MM.1S (cell line): Measurements from ENCODE around the gene DNAJC15.

Experiments
- DNase-seq: peaks from one replicate; pipeline ENCODE4 v3.0.0-alpha.2; 2015
- H2AFZ ChIP-seq: fragments of 300-600 bp; sonication (generic); 2 replicates; pipeline ENCODE4 v1.6.0; 2016; ENCODE audit warnings: antibody characterized with exemption, low read length
- H3F3A ChIP-seq: fragments of 300-600 bp; sonication (generic); 2 replicates; pipeline ENCODE4 v1.6.1; 2016; ENCODE audit warnings: mild to moderate bottlenecking, antibody characterized with exemption, low read length, moderate library complexity, mixed read lengths; ENCODE audit not compliant: insufficient read depth
- H3K27ac ChIP-seq: fragments of 300-600 bp; sonication (generic); 2 replicates; pipeline ENCODE4 v1.5.1; 2016; ENCODE audit warnings: mild to moderate bottlenecking, low read length
- H3K27me3 ChIP-seq: fragments of 300-600 bp; sonication (generic); replicated peaks from 2 replicates; pipeline ENCODE4 v1.6.0; 2016; ENCODE audit warnings: low read length; ENCODE audit not compliant: insufficient read depth
- H3K36me3 ChIP-seq: fragments of 300-600 bp; sonication (generic); replicated peaks from 2 replicates; pipeline ENCODE4 v1.6.1; 2016; ENCODE audit warnings: mild to moderate bottlenecking, low read length, mixed read lengths; ENCODE audit not compliant: insufficient read depth
- H3K4me1 ChIP-seq: fragments of 300-600 bp; sonication (generic); 2 replicates; pipeline ENCODE4 v1.6.1; 2016; ENCODE audit warnings: low read length, mixed read lengths
- H3K4me2 ChIP-seq: fragments of 300-600 bp; sonication (generic); 2 replicates; pipeline ENCODE4 v1.6.0; 2016; ENCODE audit warnings: low read depth, low read length
- H3K4me3 ChIP-seq: fragments of 300-600 bp; sonication (generic); 2 replicates; pipeline ENCODE4 v1.5.1; 2016; ENCODE audit warnings: low read length, mixed read lengths
- H3K79me2 ChIP-seq: fragments of 300-600 bp; sonication (generic); 2 replicates; pipeline ENCODE4 v1.6.1; 2016; ENCODE audit warnings: mixed run types, low read length, mixed read lengths
- H3K9ac ChIP-seq: fragments of 300-600 bp; sonication (generic); 2 replicates; pipeline ENCODE4 v1.6.1; 2016; ENCODE audit warnings: low read length, mixed read lengths
- H3K9me2 ChIP-seq: fragments of 300-600 bp; sonication (generic); replicated peaks from 2 replicates; pipeline ENCODE4 v1.6.1; 2016; ENCODE audit warnings: mild to moderate bottlenecking, low read length, mixed read lengths; ENCODE audit not compliant: insufficient read depth
- H3K9me3 ChIP-seq: fragments of 300-600 bp; sonication (generic); replicated peaks from 2 replicates; pipeline ENCODE4 v1.6.1; 2016; ENCODE audit warnings: mild to moderate bottlenecking, low read length, mixed read lengths; ENCODE audit not compliant: insufficient read depth
- H4K20me1 ChIP-seq: fragments of 300-600 bp; sonication (generic); 2 replicates; pipeline ENCODE4 v1.6.1; 2016; ENCODE audit warnings: mild to moderate bottlenecking, low read length, moderate library complexity, mixed read lengths; ENCODE audit not compliant: insufficient read depth
- EZH2 ChIP-seq: fragments of 300-600 bp; sonication (generic); optimal IDR thresholded peaks from 2 replicates; pipeline ENCODE3; 2017; ENCODE audit warnings: low read depth, mild to moderate bottlenecking, antibody characterized with exemption, low read length, mixed read lengths
- EZH2phosphoT487 ChIP-seq: fragments of 300-600 bp; sonication (generic); IDR thresholded peaks from 2 replicates; pipeline ENCODE4 v1.6.1; 2018; ENCODE audit warnings: antibody characterized with exemption, low read length
- TF ChIP-seq, protein P1 (sequence below): fragments of 300-600 bp; sonication (generic); IDR thresholded peaks from 2 replicates; pipeline ENCODE4 v1.5.1; 2016; ENCODE audit warnings: antibody characterized with exemption, low read length, mixed read lengths

The DNAJC15 gene

DNA sequence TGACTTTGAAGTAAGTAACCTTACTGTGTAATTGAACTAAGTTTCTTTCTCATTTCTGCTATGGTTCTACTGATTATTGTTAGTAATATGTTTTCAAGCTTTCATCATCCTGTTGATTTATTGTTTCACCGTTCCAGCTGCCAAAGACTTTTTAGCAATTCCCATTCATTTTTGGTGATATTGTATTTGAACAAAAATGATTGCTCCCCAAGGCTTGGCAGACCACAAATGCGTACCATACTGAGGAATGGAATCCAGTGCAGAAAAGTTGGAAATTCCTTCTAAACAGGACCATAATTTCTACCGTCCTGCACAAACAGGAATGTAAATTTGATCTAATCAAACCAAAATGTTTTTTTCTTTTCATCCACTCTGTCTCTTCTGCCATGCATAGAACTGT lies 42.1 kb upstream of the DNAJC15 start:
- no peak overlapping the region for H2AFZ ChIP-seq
- no peaks in the 10 kb centered on the region for H3K9me2 ChIP-seq
- no peaks in the 10 kb centered on the region for H3K27me3 ChIP-seq
- H3K27ac ChIP-seq = no peak overlapping the region
- TF ChIP-seq, protein P1, sequence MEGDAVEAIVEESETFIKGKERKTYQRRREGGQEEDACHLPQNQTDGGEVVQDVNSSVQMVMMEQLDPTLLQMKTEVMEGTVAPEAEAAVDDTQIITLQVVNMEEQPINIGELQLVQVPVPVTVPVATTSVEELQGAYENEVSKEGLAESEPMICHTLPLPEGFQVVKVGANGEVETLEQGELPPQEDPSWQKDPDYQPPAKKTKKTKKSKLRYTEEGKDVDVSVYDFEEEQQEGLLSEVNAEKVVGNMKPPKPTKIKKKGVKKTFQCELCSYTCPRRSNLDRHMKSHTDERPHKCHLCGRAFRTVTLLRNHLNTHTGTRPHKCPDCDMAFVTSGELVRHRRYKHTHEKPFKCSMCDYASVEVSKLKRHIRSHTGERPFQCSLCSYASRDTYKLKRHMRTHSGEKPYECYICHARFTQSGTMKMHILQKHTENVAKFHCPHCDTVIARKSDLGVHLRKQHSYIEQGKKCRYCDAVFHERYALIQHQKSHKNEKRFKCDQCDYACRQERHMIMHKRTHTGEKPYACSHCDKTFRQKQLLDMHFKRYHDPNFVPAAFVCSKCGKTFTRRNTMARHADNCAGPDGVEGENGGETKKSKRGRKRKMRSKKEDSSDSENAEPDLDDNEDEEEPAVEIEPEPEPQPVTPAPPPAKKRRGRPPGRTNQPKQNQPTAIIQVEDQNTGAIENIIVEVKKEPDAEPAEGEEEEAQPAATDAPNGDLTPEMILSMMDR = no peak
- no peak for TF ChIP-seq EZH2
- no peak for TF ChIP-seq EZH2phosphoT487
- no peak overlapping the region for H3K4me2 ChIP-seq
- H3K4me1 ChIP-seq = no peaks in the 10 kb centered on the region
- H3K9ac ChIP-seq = no peak overlapping the region
- H3K4me3 ChIP-seq = no peak overlapping the region
- no peaks in the 10 kb centered on the region for H3F3A ChIP-seq
- DNase-seq = no peak
- no peaks in the 10 kb centered on the region for H4K20me1 ChIP-seq
- H3K9me3 ChIP-seq = no peaks in the 10 kb centered on the region
- no peaks in the 10 kb centered on the region for H3K79me2 ChIP-seq
- H3K36me3 ChIP-seq = no peaks in the 10 kb centered on the region

DNA sequence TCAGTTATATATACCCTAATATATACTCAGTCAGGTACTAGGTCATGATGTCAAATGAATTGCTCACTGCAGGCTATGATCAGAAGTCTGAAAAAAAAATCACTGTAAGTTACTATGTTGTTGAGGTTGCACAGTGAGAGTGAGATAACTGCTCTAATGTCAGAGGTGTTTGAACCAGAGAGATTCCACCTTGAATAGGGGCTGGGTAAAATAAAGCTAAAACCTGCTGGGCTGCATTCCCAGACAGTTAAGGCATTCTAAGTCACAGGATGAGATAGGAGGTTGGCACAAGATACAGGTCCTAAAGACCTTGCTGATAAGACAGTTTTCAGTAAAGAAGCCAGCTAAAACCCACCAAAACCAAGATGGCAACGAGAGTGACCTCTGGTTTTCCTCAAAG lies 41.5 kb upstream of the DNAJC15 start:
- Histone ChIP-seq H3K4me2 (no peak overlapping the region), H3K4me3 (no peak overlapping the region), H3K9me3 (no peaks in the 10 kb centered on the region), H2AFZ (no peak overlapping the region), H4K20me1 (no peaks in the 10 kb centered on the region), H3K27ac (no peak overlapping the region), H3K79me2 (no peaks in the 10 kb centered on the region), H3K4me1 (no peaks in the 10 kb centered on the region), H3K36me3 (no peaks in the 10 kb centered on the region), H3K9me2 (no peaks in the 10 kb centered on the region), H3K9ac (no peak overlapping the region), H3K27me3 (no peaks in the 10 kb centered on the region), H3F3A (no peaks in the 10 kb centered on the region)
- DNase-seq = no peak
- TF ChIP-seq EZH2phosphoT487 (no peak), EZH2 (no peak)
- TF ChIP-seq, protein P1 = no peak

DNA sequence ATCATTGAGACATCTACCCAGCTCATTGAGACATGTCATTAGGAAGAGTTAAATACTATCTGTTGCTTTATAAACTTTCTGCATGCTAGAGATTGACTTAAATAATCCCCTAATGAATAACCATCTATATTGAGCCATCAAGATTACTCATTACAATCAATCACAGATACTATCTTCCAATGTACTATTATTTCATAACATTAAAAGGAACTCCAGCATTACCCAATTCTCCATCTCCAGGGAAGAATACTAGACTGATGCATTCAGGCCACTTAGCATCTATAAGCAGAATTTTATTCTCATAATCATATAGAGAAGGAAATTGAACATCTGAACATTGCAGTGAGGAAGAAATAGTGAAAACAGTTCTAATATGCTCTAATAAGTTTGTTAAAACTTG lies 39.4 kb upstream of the DNAJC15 start:
- no peaks in the 10 kb centered on the region for H3K36me3 ChIP-seq
- H3K9ac ChIP-seq = no peak overlapping the region
- H2AFZ ChIP-seq = no peak overlapping the region
- DNase-seq = no peak
- TF ChIP-seq, protein P1 = no peak
- TF ChIP-seq EZH2phosphoT487 = no peak
- TF ChIP-seq EZH2 = no peak
- H3K27me3 ChIP-seq = no peaks in the 10 kb centered on the region
- H3K27ac ChIP-seq = no peak overlapping the region
- no peaks in the 10 kb centered on the region for H3K9me2 ChIP-seq
- H3K4me3 ChIP-seq = no peak overlapping the region
- H3F3A ChIP-seq = no peaks in the 10 kb centered on the region
- H4K20me1 ChIP-seq = no peaks in the 10 kb centered on the region
- no peaks in the 10 kb centered on the region for H3K4me1 ChIP-seq
- H3K79me2 ChIP-seq = no peaks in the 10 kb centered on the region
- H3K4me2 ChIP-seq = no peak overlapping the region
- H3K9me3 ChIP-seq = no peaks in the 10 kb centered on the region

DNA sequence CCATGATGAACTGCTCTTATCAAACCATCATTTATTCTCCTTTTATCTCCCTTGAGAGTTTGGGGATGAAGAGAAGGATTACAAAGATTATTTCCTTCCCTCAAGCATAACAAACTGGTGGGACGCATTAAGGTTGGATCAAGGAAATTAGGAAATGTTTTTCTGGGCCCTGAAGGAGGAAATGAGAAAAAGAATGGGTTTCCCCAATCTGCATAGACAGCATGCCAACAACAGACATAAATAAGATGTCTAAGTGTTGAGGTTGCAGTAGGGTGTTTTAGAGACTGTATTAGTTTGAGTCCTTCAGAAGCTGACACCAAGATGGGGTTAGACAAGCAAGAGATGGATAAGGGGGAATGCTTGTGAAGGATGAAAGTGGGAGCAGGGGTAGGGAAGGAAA lies 38.7 kb upstream of the DNAJC15 start:
- no peaks in the 10 kb centered on the region for H3K9me2 ChIP-seq
- H2AFZ ChIP-seq = no peak overlapping the region
- no peak for DNase-seq
- no peak overlapping the region for H3K4me2 ChIP-seq
- H3K9ac ChIP-seq = no peak overlapping the region
- TF ChIP-seq, protein P1 = no peak
- TF ChIP-seq EZH2 = no peak
- TF ChIP-seq EZH2phosphoT487 = no peak
- no peaks in the 10 kb centered on the region for H3K4me1 ChIP-seq
- H3K9me3 ChIP-seq = no peaks in the 10 kb centered on the region
- H3K36me3 ChIP-seq = no peaks in the 10 kb centered on the region
- no peak overlapping the region for H3K4me3 ChIP-seq
- no peak overlapping the region for H3K27ac ChIP-seq
- H3K79me2 ChIP-seq = no peaks in the 10 kb centered on the region
- H3K27me3 ChIP-seq = no peaks in the 10 kb centered on the region
- no peaks in the 10 kb centered on the region for H4K20me1 ChIP-seq
- no peaks in the 10 kb centered on the region for H3F3A ChIP-seq
